ENCODE results near the gene CCDC9B.

The CCDC9B gene

GRCh38 chr15:40298216-40298935, 42.4 kb downstream of the CCDC9B start:
- H3K27me3 ChIP-seq (ENCODE audit: control insufficient read depth, insufficient read depth, low read length, poor library complexity, severe bottlenecking) = no peaks in the 10 kb centered on the region
- no peak overlapping the region for H3K4me3 ChIP-seq (ENCODE audit: insufficient read depth, low read depth, low read length)
- no peaks in the 10 kb centered on the region for H3K36me3 ChIP-seq (ENCODE audit: control insufficient read depth, insufficient read depth, low read length)
- H3K4me1 ChIP-seq (ENCODE audit: control insufficient read depth, insufficient read depth, low read length) = peaks cover 15% of the 10 kb centered on the region
- no peak overlapping the region for H3K27ac ChIP-seq (ENCODE audit: insufficient read depth, low read depth, low read length, poor library complexity, severe bottlenecking)
- 94% methylated on average over 17 of the region's 17 CpGs for WGBS, 2 experiments
- H3K9me3 ChIP-seq (ENCODE audit: control insufficient read depth, low read length) = peaks cover 3% of the 10 kb centered on the region

DNA sequence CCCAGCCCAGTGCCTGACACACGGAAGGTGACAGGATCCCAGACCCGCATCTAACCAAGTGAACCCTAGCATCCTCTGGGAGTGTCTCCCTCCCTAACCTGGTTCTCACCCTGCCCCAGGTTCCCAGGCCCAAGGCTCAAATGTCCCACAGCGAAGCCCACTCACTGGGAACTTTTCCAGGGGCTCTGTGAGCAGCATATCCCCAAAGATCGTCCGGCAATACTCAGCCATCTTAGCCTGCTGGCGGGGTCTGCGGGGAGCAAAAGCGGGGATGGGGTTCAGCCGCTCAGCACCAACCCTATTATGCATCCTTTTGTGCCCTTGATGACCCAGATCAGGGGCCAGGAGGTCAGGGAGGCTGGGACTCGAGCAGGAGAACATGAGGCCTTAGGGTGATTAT, 43.4 kb downstream of the CCDC9B start:
- Histone ChIP-seq H3K9me3 (ENCODE audit: control insufficient read depth, low read length) (peaks cover 3% of the 10 kb centered on the region), H3K27ac (ENCODE audit: insufficient read depth, low read depth, low read length, poor library complexity, severe bottlenecking) (no peak overlapping the region), H3K4me3 (ENCODE audit: insufficient read depth, low read depth, low read length) (no peak overlapping the region), H3K4me1 (ENCODE audit: control insufficient read depth, insufficient read depth, low read length) (peaks cover 22% of the 10 kb centered on the region), H3K36me3 (ENCODE audit: control insufficient read depth, insufficient read depth, low read length) (no peaks in the 10 kb centered on the region), H3K27me3 (ENCODE audit: control insufficient read depth, insufficient read depth, low read length, poor library complexity, severe bottlenecking) (peaks cover 9% of the 10 kb centered on the region)
- WGBS, 2 experiments = 93 to 94% methylated on average over 10 of the region's 10 CpGs

GRCh38 chr15:40296561-40297230, 44.0 kb downstream of the CCDC9B start:
- H3K9me3 ChIP-seq (ENCODE audit: control insufficient read depth, low read length) = peaks cover 3% of the 10 kb centered on the region
- WGBS, 2 experiments = 90 to 92% methylated on average over 5 of the region's 5 CpGs
- H3K4me1 ChIP-seq (ENCODE audit: control insufficient read depth, insufficient read depth, low read length) = peaks cover 23% of the 10 kb centered on the region
- H3K36me3 ChIP-seq (ENCODE audit: control insufficient read depth, insufficient read depth, low read length) = no peaks in the 10 kb centered on the region
- no peak overlapping the region for H3K4me3 ChIP-seq (ENCODE audit: insufficient read depth, low read depth, low read length)
- H3K27ac ChIP-seq (ENCODE audit: insufficient read depth, low read depth, low read length, poor library complexity, severe bottlenecking) = no peak overlapping the region
- H3K27me3 ChIP-seq (ENCODE audit: control insufficient read depth, insufficient read depth, low read length, poor library complexity, severe bottlenecking) = peaks cover 16% of the 10 kb centered on the region

GRCh38 chr15:40295877-40296560, 44.7 kb downstream of the CCDC9B start:
- H3K27ac ChIP-seq (ENCODE audit: insufficient read depth, low read depth, low read length, poor library complexity, severe bottlenecking) = no peak overlapping the region
- H3K27me3 ChIP-seq (ENCODE audit: control insufficient read depth, insufficient read depth, low read length, poor library complexity, severe bottlenecking) = peaks cover 22% of the 10 kb centered on the region
- no peak overlapping the region for H3K4me3 ChIP-seq (ENCODE audit: insufficient read depth, low read depth, low read length)
- WGBS, 2 experiments = 86 to 90% methylated on average over 11 to 12 of the region's 12 CpGs
- H3K36me3 ChIP-seq (ENCODE audit: control insufficient read depth, insufficient read depth, low read length) = no peaks in the 10 kb centered on the region
- peaks cover 27% of the 10 kb centered on the region for H3K4me1 ChIP-seq (ENCODE audit: control insufficient read depth, insufficient read depth, low read length)
- peaks cover 3% of the 10 kb centered on the region for H3K9me3 ChIP-seq (ENCODE audit: control insufficient read depth, low read length)

GRCh38 chr15:40295297-40295696, 45.4 kb downstream of the CCDC9B start:
- 91 to 100% methylated on average over 1 of the region's 1 CpG for WGBS, 2 experiments
- H3K27me3 ChIP-seq (ENCODE audit: control insufficient read depth, insufficient read depth, low read length, poor library complexity, severe bottlenecking) = peaks cover 30% of the 10 kb centered on the region
- H3K4me1 ChIP-seq (ENCODE audit: control insufficient read depth, insufficient read depth, low read length) = peaks cover 30% of the 10 kb centered on the region

GRCh38 chr15:40293905-40294895, 46.5 kb downstream of the CCDC9B start:
- Histone ChIP-seq H3K4me1 (ENCODE audit: control insufficient read depth, insufficient read depth, low read length) (peaks cover 30% of the 10 kb centered on the region), H3K9me3 (ENCODE audit: control insufficient read depth, low read length) (no peaks in the 10 kb centered on the region), H3K36me3 (ENCODE audit: control insufficient read depth, insufficient read depth, low read length) (no peaks in the 10 kb centered on the region), H3K27me3 (ENCODE audit: control insufficient read depth, insufficient read depth, low read length, poor library complexity, severe bottlenecking) (peaks cover 38% of the 10 kb centered on the region), H3K27ac (ENCODE audit: insufficient read depth, low read depth, low read length, poor library complexity, severe bottlenecking) (no peak overlapping the region), H3K4me3 (ENCODE audit: insufficient read depth, low read depth, low read length) (no peak overlapping the region)
- WGBS, 2 experiments = 84 to 85% methylated on average over 20 of the region's 20 CpGs

More at GRCh38 chr15:40295297-40295696, 45.4 kb downstream of the CCDC9B start:
- H3K36me3 ChIP-seq (ENCODE audit: control insufficient read depth, insufficient read depth, low read length) = no peaks in the 10 kb centered on the region
- H3K4me3 ChIP-seq (ENCODE audit: insufficient read depth, low read depth, low read length) = no peak overlapping the region
- H3K9me3 ChIP-seq (ENCODE audit: control insufficient read depth, low read length) = peaks cover under 1% of the 10 kb centered on the region
- no peak overlapping the region for H3K27ac ChIP-seq (ENCODE audit: insufficient read depth, low read depth, low read length, poor library complexity, severe bottlenecking)

DNA sequence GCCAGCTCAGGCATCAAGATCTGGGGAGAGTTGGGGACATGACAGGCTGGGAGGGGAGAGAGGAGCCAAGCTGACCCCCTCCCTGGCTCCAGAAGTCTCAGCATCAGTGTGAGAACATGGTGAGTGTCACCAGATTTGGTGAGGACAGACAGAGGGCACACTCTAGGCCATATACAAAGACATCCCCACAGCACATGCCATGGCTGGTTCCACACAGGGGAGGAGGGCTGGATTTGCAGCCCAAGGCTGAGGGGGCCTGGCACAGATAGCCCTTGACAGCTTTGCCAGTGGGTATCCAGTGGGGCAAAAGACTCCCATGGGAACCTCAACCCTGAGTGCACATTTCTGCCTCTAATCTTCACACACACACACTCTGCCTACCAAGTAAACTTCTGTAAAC, 47.7 kb downstream of the CCDC9B start:
- H3K4me1 ChIP-seq (ENCODE audit: control insufficient read depth, insufficient read depth, low read length) = peaks cover 30% of the 10 kb centered on the region
- H3K36me3 ChIP-seq (ENCODE audit: control insufficient read depth, insufficient read depth, low read length) = no peaks in the 10 kb centered on the region
- H3K27me3 ChIP-seq (ENCODE audit: control insufficient read depth, insufficient read depth, low read length, poor library complexity, severe bottlenecking) = peaks cover 38% of the 10 kb centered on the region
- H3K4me3 ChIP-seq (ENCODE audit: insufficient read depth, low read depth, low read length) = no peak overlapping the region
- no peaks in the 10 kb centered on the region for H3K9me3 ChIP-seq (ENCODE audit: control insufficient read depth, low read length)
- H3K27ac ChIP-seq (ENCODE audit: insufficient read depth, low read depth, low read length, poor library complexity, severe bottlenecking) = no peak overlapping the region

DNA sequence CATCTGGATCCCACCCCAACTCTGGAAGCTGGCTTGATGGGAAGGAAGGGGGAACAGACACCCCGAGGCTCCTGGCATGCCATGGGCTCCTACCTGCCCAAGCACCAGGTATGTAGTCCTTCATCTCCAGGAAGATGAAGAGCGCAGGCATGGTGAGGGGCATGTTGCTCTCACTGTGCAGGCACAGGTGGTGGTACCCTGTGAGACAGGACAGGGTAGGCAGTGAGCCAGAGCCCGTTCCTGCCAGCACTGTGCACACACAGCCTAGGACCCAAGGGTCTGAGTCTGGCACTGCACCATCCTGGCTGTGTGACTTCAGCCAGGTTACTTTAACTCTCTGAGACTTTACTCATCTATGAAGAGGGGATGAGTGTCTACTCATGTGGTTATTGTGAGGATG, 48.5 kb downstream of the CCDC9B start:
- no peaks in the 10 kb centered on the region for H3K9me3 ChIP-seq (ENCODE audit: control insufficient read depth, low read length)
- no peak overlapping the region for H3K27ac ChIP-seq (ENCODE audit: insufficient read depth, low read depth, low read length, poor library complexity, severe bottlenecking)
- H3K4me3 ChIP-seq (ENCODE audit: insufficient read depth, low read depth, low read length) = no peak overlapping the region
- no peaks in the 10 kb centered on the region for H3K36me3 ChIP-seq (ENCODE audit: control insufficient read depth, insufficient read depth, low read length)
- 92 to 93% methylated on average over 3 of the region's 3 CpGs for WGBS, 2 experiments
- peaks cover 38% of the 10 kb centered on the region for H3K27me3 ChIP-seq (ENCODE audit: control insufficient read depth, insufficient read depth, low read length, poor library complexity, severe bottlenecking)
- H3K4me1 ChIP-seq (ENCODE audit: control insufficient read depth, insufficient read depth, low read length) = peaks cover 30% of the 10 kb centered on the region

DNA sequence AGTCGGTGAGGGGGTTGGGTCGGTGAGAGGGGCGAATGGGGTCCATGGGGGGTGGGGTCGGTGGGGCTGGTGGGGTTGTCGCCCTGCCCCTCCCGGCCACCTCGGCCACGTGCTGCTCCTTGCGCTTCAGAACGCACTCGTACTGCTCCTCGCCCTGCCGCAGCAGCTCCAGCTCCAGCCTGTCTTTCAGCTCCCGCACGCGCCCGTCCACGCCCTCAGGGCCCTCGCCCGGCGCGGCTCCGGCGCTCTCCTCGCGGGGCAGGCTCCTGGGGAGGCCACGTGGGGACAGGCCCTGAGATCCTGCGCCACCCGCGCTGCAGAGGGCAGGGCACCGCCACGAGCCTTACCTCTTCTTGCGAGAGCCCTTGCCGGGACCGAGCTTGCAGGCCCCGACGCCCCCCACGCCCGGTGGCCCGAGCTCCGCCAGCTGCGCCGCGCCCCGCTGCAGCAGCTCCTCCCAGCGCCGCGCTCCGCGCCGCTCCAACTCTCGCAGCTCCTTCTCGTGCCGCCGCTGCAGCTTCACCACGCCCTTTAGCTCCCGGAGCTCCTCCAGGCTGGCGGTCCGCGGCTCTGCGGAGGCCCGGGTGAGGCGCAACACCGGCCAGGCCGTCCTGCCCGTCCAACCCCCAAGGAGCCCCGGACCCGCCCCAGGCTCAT, 49.7 kb downstream of the CCDC9B start:
- no peaks in the 10 kb centered on the region for H3K36me3 ChIP-seq (ENCODE audit: control insufficient read depth, insufficient read depth, low read length)
- H3K9me3 ChIP-seq (ENCODE audit: control insufficient read depth, low read length) = no peaks in the 10 kb centered on the region
- WGBS, 2 experiments = 2% methylated on average over 68 of the region's 68 CpGs
- H3K27me3 ChIP-seq (ENCODE audit: control insufficient read depth, insufficient read depth, low read length, poor library complexity, severe bottlenecking) = peaks cover 39% of the 10 kb centered on the region
- no peak overlapping the region for H3K27ac ChIP-seq (ENCODE audit: insufficient read depth, low read depth, low read length, poor library complexity, severe bottlenecking)
- peak overlapping the region; percentile 32 for H3K4me3 ChIP-seq (ENCODE audit: insufficient read depth, low read depth, low read length)
- H3K4me1 ChIP-seq (ENCODE audit: control insufficient read depth, insufficient read depth, low read length) = peaks cover 37% of the 10 kb centered on the region

Measured in ectodermal cell (in vitro differentiated cells).